MM.1S (cell line): ENCODE results near the gene ZNF771.

Source experiments
- DNase-seq: peaks from one replicate; pipeline ENCODE4 v3.0.0-alpha.2; 2015
- H2AFZ ChIP-seq: fragments of 300-600 bp; sonication (generic); 2 replicates; pipeline ENCODE4 v1.6.0; 2016; ENCODE audit warnings: antibody characterized with exemption, low read length
- H3F3A ChIP-seq: fragments of 300-600 bp; sonication (generic); 2 replicates; pipeline ENCODE4 v1.6.1; 2016; ENCODE audit warnings: mild to moderate bottlenecking, antibody characterized with exemption, low read length, moderate library complexity, mixed read lengths; ENCODE audit not compliant: insufficient read depth
- H3K27ac ChIP-seq: fragments of 300-600 bp; sonication (generic); 2 replicates; pipeline ENCODE4 v1.5.1; 2016; ENCODE audit warnings: mild to moderate bottlenecking, low read length
- H3K27me3 ChIP-seq: fragments of 300-600 bp; sonication (generic); replicated peaks from 2 replicates; pipeline ENCODE4 v1.6.0; 2016; ENCODE audit warnings: low read length; ENCODE audit not compliant: insufficient read depth
- H3K36me3 ChIP-seq: fragments of 300-600 bp; sonication (generic); replicated peaks from 2 replicates; pipeline ENCODE4 v1.6.1; 2016; ENCODE audit warnings: mild to moderate bottlenecking, low read length, mixed read lengths; ENCODE audit not compliant: insufficient read depth
- H3K4me1 ChIP-seq: fragments of 300-600 bp; sonication (generic); 2 replicates; pipeline ENCODE4 v1.6.1; 2016; ENCODE audit warnings: low read length, mixed read lengths
- H3K4me2 ChIP-seq: fragments of 300-600 bp; sonication (generic); 2 replicates; pipeline ENCODE4 v1.6.0; 2016; ENCODE audit warnings: low read depth, low read length
- H3K4me3 ChIP-seq: fragments of 300-600 bp; sonication (generic); 2 replicates; pipeline ENCODE4 v1.5.1; 2016; ENCODE audit warnings: low read length, mixed read lengths
- H3K79me2 ChIP-seq: fragments of 300-600 bp; sonication (generic); 2 replicates; pipeline ENCODE4 v1.6.1; 2016; ENCODE audit warnings: mixed run types, low read length, mixed read lengths
- H3K9ac ChIP-seq: fragments of 300-600 bp; sonication (generic); 2 replicates; pipeline ENCODE4 v1.6.1; 2016; ENCODE audit warnings: low read length, mixed read lengths
- H3K9me2 ChIP-seq: fragments of 300-600 bp; sonication (generic); replicated peaks from 2 replicates; pipeline ENCODE4 v1.6.1; 2016; ENCODE audit warnings: mild to moderate bottlenecking, low read length, mixed read lengths; ENCODE audit not compliant: insufficient read depth
- H3K9me3 ChIP-seq: fragments of 300-600 bp; sonication (generic); replicated peaks from 2 replicates; pipeline ENCODE4 v1.6.1; 2016; ENCODE audit warnings: mild to moderate bottlenecking, low read length, mixed read lengths; ENCODE audit not compliant: insufficient read depth
- H4K20me1 ChIP-seq: fragments of 300-600 bp; sonication (generic); 2 replicates; pipeline ENCODE4 v1.6.1; 2016; ENCODE audit warnings: mild to moderate bottlenecking, low read length, moderate library complexity, mixed read lengths; ENCODE audit not compliant: insufficient read depth
- EZH2 ChIP-seq: fragments of 300-600 bp; sonication (generic); optimal IDR thresholded peaks from 2 replicates; pipeline ENCODE3; 2017; ENCODE audit warnings: low read depth, mild to moderate bottlenecking, antibody characterized with exemption, low read length, mixed read lengths
- EZH2phosphoT487 ChIP-seq: fragments of 300-600 bp; sonication (generic); IDR thresholded peaks from 2 replicates; pipeline ENCODE4 v1.6.1; 2018; ENCODE audit warnings: antibody characterized with exemption, low read length
- TF ChIP-seq, protein P1 (sequence below): fragments of 300-600 bp; sonication (generic); IDR thresholded peaks from 2 replicates; pipeline ENCODE4 v1.5.1; 2016; ENCODE audit warnings: antibody characterized with exemption, low read length, mixed read lengths

ZNF771 gene

DNA sequence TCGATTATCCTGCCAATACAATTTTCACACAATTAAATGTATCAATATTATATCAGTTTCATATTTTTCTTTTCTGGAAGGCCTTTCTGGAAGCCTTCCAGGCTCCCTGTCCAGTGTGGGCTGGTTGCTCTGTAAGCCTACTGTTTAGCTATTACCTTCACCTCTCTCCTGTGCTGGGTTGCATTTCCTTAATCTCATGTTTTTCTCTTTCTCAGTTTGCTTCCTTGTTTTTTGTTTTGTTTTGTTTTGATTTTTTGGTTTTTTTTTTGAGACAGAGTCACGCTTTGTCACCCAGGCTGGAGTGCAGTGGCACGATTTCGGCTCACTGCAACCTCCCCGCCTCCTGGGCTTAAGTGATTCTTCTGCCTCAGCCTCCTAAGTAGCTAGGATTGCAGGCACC is 31.4 kb downstream of the ZNF771 start:
- H3K9me2 ChIP-seq: no peaks in the 10 kb centered on the region
- DNase-seq: no peak
- no peak overlapping the region for H3K4me3 ChIP-seq
- H3K4me1 ChIP-seq: no peaks in the 10 kb centered on the region
- no peak overlapping the region for H3K27ac ChIP-seq
- no peak overlapping the region for H2AFZ ChIP-seq
- H3F3A ChIP-seq: no peaks in the 10 kb centered on the region
- H3K27me3 ChIP-seq: no peaks in the 10 kb centered on the region
- no peak for TF ChIP-seq EZH2phosphoT487
- TF ChIP-seq, protein P1, sequence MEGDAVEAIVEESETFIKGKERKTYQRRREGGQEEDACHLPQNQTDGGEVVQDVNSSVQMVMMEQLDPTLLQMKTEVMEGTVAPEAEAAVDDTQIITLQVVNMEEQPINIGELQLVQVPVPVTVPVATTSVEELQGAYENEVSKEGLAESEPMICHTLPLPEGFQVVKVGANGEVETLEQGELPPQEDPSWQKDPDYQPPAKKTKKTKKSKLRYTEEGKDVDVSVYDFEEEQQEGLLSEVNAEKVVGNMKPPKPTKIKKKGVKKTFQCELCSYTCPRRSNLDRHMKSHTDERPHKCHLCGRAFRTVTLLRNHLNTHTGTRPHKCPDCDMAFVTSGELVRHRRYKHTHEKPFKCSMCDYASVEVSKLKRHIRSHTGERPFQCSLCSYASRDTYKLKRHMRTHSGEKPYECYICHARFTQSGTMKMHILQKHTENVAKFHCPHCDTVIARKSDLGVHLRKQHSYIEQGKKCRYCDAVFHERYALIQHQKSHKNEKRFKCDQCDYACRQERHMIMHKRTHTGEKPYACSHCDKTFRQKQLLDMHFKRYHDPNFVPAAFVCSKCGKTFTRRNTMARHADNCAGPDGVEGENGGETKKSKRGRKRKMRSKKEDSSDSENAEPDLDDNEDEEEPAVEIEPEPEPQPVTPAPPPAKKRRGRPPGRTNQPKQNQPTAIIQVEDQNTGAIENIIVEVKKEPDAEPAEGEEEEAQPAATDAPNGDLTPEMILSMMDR: no peak
- no peak for TF ChIP-seq EZH2
- no peaks in the 10 kb centered on the region for H4K20me1 ChIP-seq
- no peak overlapping the region for H3K9ac ChIP-seq
- no peaks in the 10 kb centered on the region for H3K9me3 ChIP-seq
- H3K36me3 ChIP-seq: no peaks in the 10 kb centered on the region
- no peak overlapping the region for H3K4me2 ChIP-seq
- no peaks in the 10 kb centered on the region; the same call in 1 of the 2 replicates for H3K79me2 ChIP-seq

- Histone ChIP-seq H3K79me2 (peaks cover 10% of the 10 kb centered on the region), H4K20me1 (no peaks in the 10 kb centered on the region), H3K9me2 (no peaks in the 10 kb centered on the region), H3K9me3 (no peaks in the 10 kb centered on the region), H2AFZ (no peak overlapping the region), H3K4me1 (peaks cover 7% of the 10 kb centered on the region), H3K4me2 (no peak overlapping the region), H3K4me3 (no peak overlapping the region), H3K27ac (no peak overlapping the region), H3F3A (no peaks in the 10 kb centered on the region), H3K36me3 (no peaks in the 10 kb centered on the region), H3K9ac (no peak overlapping the region), H3K27me3 (no peaks in the 10 kb centered on the region)
- TF ChIP-seq, protein P1: no peak
- TF ChIP-seq EZH2: no peak
- TF ChIP-seq EZH2phosphoT487: no peak
- no peak for DNase-seq
Observed at GRCh38 chr16:30439720-30440348, 32.4 kb downstream of the ZNF771 start.

- H3K4me3 ChIP-seq: no peak overlapping the region
- peaks cover 13% of the 10 kb centered on the region for H3K4me1 ChIP-seq
- H3K36me3 ChIP-seq: no peaks in the 10 kb centered on the region
- no peak overlapping the region for H2AFZ ChIP-seq
- H3K27me3 ChIP-seq: no peaks in the 10 kb centered on the region
- no peaks in the 10 kb centered on the region for H3F3A ChIP-seq
- no peak overlapping the region for H3K27ac ChIP-seq
- no peak overlapping the region for H3K4me2 ChIP-seq
- H3K9me2 ChIP-seq: no peaks in the 10 kb centered on the region
- TF ChIP-seq, protein P1: no peak
- no peak for TF ChIP-seq EZH2phosphoT487
- TF ChIP-seq EZH2: no peak
- no peaks in the 10 kb centered on the region for H3K9me3 ChIP-seq
- H4K20me1 ChIP-seq: no peaks in the 10 kb centered on the region
- peaks cover 16% of the 10 kb centered on the region for H3K79me2 ChIP-seq
- no peak overlapping the region for H3K9ac ChIP-seq
- no peak for DNase-seq
Observed at GRCh38 chr16:30443631-30444030, 36.2 kb downstream of the ZNF771 start.
